ENCODE results near the gene PJVK.

The PJVK gene

DNA sequence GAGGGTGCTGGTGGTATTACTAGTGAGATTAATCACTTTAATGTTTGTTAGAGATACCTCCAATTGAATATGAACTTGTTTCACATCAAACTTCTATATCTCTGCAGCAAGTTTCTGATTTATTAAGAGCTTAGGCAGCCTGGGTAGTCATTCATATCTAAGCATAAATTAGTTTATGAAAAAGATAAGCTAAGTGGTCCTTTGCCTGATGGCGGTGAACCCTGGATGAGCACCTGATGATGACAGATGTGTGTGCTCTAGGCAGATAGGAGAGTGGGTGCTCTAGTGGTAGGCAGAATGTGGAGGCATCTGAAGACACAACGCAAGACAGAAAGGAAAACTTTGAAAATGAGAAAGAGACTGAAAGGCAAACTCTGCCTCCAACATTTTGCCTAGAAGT is 22.2 kb downstream of the PJVK start:
- Histone ChIP-seq H3K9me3 (ENCODE audit: control extremely low read depth in 1 of 5, control insufficient read depth in 4 of 5, insufficient read depth in 2 of 5, low read depth in 1 of 5, low read length in 4 of 5) (no peaks in the 10 kb centered on the region), H3K27ac (ENCODE audit: insufficient read depth in 1 of 2, low read depth in 1 of 2, low read length in 2 of 2, poor library complexity in 1 of 2, severe bottlenecking in 2 of 2) (no peak overlapping the region), H3K4me3 (ENCODE audit: control insufficient read depth in 1 of 7, extremely low read depth in 1 of 7, insufficient read depth in 4 of 7, low read depth in 2 of 7, low read length in 6 of 7) (no peak overlapping the region), H3K4me1 (ENCODE audit: control extremely low read depth in 1 of 4, control insufficient read depth in 4 of 4, insufficient read depth in 4 of 4, low read length in 3 of 4) (peaks cover 0 to 11% (median 7%) of the 10 kb centered on the region in 4 experiments), H3K36me3 (ENCODE audit: control insufficient read depth in 4 of 4, insufficient read depth in 4 of 4, low read length in 3 of 4) (peaks cover 0 to 13% (median 5%) of the 10 kb centered on the region in 4 experiments), H3K27me3 (replicated peaks in 2 of 5; ENCODE audit: control insufficient read depth in 4 of 5, insufficient read depth in 5 of 5, low read length in 4 of 5) (no peaks in the 10 kb centered on the region)
- DNase-seq: no peak
- ChIA-PET POLR2A (no interaction called here), CTCF (interaction anchor here (1.1 to 1.2 kb wide), 2 partner anchors 13 to 15 kb away, joined by 3 read pairs; no protein-coding TSS in a partner anchor)
- 100% methylated on average over 2 of the region's 2 CpGs for WGBS (ENCODE audit: insufficient coverage)

DNA sequence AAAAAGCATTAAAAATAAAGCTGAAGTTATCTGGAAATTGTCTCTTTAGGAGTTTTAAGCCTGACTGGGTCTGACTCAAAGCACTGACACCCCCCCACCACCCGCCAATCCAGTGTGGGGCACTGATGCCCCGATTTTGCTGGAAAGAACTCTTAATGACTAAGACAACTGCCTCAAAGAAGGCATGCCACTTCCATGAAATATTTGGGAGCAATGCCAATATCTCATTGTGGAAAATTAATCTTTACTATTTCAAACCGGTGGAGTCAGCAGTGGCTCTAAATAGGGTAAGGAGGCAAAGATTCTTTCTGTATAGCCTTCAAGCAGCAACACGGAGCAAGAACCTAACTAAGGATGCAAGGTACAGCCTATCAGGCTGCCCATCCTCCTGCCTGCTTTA is 22.8 kb downstream of the PJVK start:
- DNase-seq: no peak
- CTCF ChIA-PET: interaction anchor here (1.1 to 1.2 kb wide), 2 partner anchors 12 to 15 kb away, joined by 3 read pairs; no protein-coding TSS in a partner anchor
- no peaks in the 10 kb centered on the region for H3K27me3 ChIP-seq (replicated peaks in 2 of 5; ENCODE audit: control insufficient read depth in 4 of 5, insufficient read depth in 5 of 5, low read length in 4 of 5)
- H3K4me3 ChIP-seq (ENCODE audit: control insufficient read depth in 1 of 7, extremely low read depth in 1 of 7, insufficient read depth in 4 of 7, low read depth in 2 of 7, low read length in 6 of 7): no peak overlapping the region
- H3K4me1 ChIP-seq (ENCODE audit: control extremely low read depth in 1 of 4, control insufficient read depth in 4 of 4, insufficient read depth in 4 of 4, low read length in 3 of 4): peaks cover 0 to 16% (median 7%) of the 10 kb centered on the region in 4 experiments
- peaks cover 0 to 9% (median 3%) of the 10 kb centered on the region in 4 experiments for H3K36me3 ChIP-seq (ENCODE audit: control insufficient read depth in 4 of 4, insufficient read depth in 4 of 4, low read length in 3 of 4)
- POLR2A ChIA-PET: no interaction called here
- H3K27ac ChIP-seq (ENCODE audit: insufficient read depth in 1 of 2, low read depth in 1 of 2, low read length in 2 of 2, poor library complexity in 1 of 2, severe bottlenecking in 2 of 2): no peak overlapping the region
- H3K9me3 ChIP-seq (ENCODE audit: control extremely low read depth in 1 of 5, control insufficient read depth in 4 of 5, insufficient read depth in 2 of 5, low read depth in 1 of 5, low read length in 4 of 5): no peaks in the 10 kb centered on the region
- 100% methylated on average over 2 of the region's 4 CpGs for WGBS (ENCODE audit: insufficient coverage)

DNA sequence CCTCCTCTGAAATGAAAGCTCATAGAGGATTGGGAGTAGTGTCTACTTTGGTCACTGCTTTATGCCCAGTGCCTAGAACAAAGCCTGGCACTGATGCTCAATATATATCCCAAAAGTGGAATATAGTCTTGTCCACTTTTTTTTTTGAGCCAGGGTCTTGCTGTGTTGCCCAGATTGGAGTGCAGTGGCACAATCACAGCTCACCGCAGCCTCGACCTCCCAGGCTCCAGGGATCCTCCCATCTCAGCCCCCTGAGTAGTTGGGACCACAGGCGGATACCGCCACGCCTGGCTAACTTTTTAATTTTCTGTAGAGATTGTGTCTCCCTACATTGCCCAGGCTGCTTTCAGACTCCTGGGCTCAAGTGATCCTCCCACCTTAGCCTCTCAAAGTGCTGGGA is 23.4 kb downstream of the PJVK start:
- ChIA-PET CTCF (no interaction called here), POLR2A (no interaction called here)
- Histone ChIP-seq H3K9me3 (ENCODE audit: control extremely low read depth in 1 of 5, control insufficient read depth in 4 of 5, insufficient read depth in 2 of 5, low read depth in 1 of 5, low read length in 4 of 5) (no peaks in the 10 kb centered on the region), H3K4me1 (ENCODE audit: control extremely low read depth in 1 of 4, control insufficient read depth in 4 of 4, insufficient read depth in 4 of 4, low read length in 3 of 4) (peaks cover 5 to 22% (median 10%) of the 10 kb centered on the region in 4 experiments), H3K27me3 (replicated peaks in 2 of 5; ENCODE audit: control insufficient read depth in 4 of 5, insufficient read depth in 5 of 5, low read length in 4 of 5) (no peaks in the 10 kb centered on the region), H3K36me3 (ENCODE audit: control insufficient read depth in 4 of 4, insufficient read depth in 4 of 4, low read length in 3 of 4) (peaks cover 0 to 3% (median 0%) of the 10 kb centered on the region in 4 experiments), H3K27ac (ENCODE audit: insufficient read depth in 1 of 2, low read depth in 1 of 2, low read length in 2 of 2, poor library complexity in 1 of 2, severe bottlenecking in 2 of 2) (no peak overlapping the region), H3K4me3 (ENCODE audit: control insufficient read depth in 1 of 7, extremely low read depth in 1 of 7, insufficient read depth in 4 of 7, low read depth in 2 of 7, low read length in 6 of 7) (no peak overlapping the region)
- DNase-seq: no peak
- 97% methylated on average over 5 of the region's 5 CpGs for WGBS (ENCODE audit: insufficient coverage)

- POLR2A ChIA-PET: no interaction called here
Measured at GRCh38 chr2:178476477-178476876, 25.3 kb downstream of the PJVK start.

GRCh38 chr2:178477443-178478129 is 26.4 kb downstream of the PJVK start:
- Histone ChIP-seq H3K27me3 (replicated peaks in 2 of 5; ENCODE audit: control insufficient read depth in 4 of 5, insufficient read depth in 5 of 5, low read length in 4 of 5) (no peaks in the 10 kb centered on the region), H3K27ac (ENCODE audit: insufficient read depth in 1 of 2, low read depth in 1 of 2, low read length in 2 of 2, poor library complexity in 1 of 2, severe bottlenecking in 2 of 2) (peak overlapping the region in 1 of 2 experiments; percentile 91), H3K4me1 (ENCODE audit: control extremely low read depth in 1 of 4, control insufficient read depth in 4 of 4, insufficient read depth in 4 of 4, low read length in 3 of 4) (peaks cover 16 to 44% (median 30%) of the 10 kb centered on the region in 4 experiments), H3K36me3 (ENCODE audit: control insufficient read depth in 4 of 4, insufficient read depth in 4 of 4, low read length in 3 of 4) (no peaks in the 10 kb centered on the region), H3K9me3 (ENCODE audit: control extremely low read depth in 1 of 5, control insufficient read depth in 4 of 5, insufficient read depth in 2 of 5, low read depth in 1 of 5, low read length in 4 of 5) (no peaks in the 10 kb centered on the region), H3K4me3 (ENCODE audit: control insufficient read depth in 1 of 7, extremely low read depth in 1 of 7, insufficient read depth in 4 of 7, low read depth in 2 of 7, low read length in 6 of 7) (peak overlapping the region in 6 of 7 experiments; percentile 85 to 98 (median 88))
- DNase-seq: peak in 2 of 3 donors; percentile 18 to 33
- POLR2A ChIA-PET: no interaction called here
- CTCF ChIA-PET: no interaction called here
- 0% methylated on average over 2 of the region's 3 CpGs for WGBS (ENCODE audit: insufficient coverage)

More at GRCh38 chr2:178476477-178476876, 25.3 kb downstream of the PJVK start:
- CTCF ChIA-PET: no interaction called here
- H3K27ac ChIP-seq (ENCODE audit: insufficient read depth in 1 of 2, low read depth in 1 of 2, low read length in 2 of 2, poor library complexity in 1 of 2, severe bottlenecking in 2 of 2): no peak overlapping the region
- H3K27me3 ChIP-seq (replicated peaks in 2 of 5; ENCODE audit: control insufficient read depth in 4 of 5, insufficient read depth in 5 of 5, low read length in 4 of 5): no peaks in the 10 kb centered on the region
- no peak for DNase-seq
- no peaks in the 10 kb centered on the region for H3K36me3 ChIP-seq (ENCODE audit: control insufficient read depth in 4 of 4, insufficient read depth in 4 of 4, low read length in 3 of 4)
- H3K4me1 ChIP-seq (ENCODE audit: control extremely low read depth in 1 of 4, control insufficient read depth in 4 of 4, insufficient read depth in 4 of 4, low read length in 3 of 4): peaks cover 10 to 33% (median 20%) of the 10 kb centered on the region in 4 experiments
- no peaks in the 10 kb centered on the region for H3K9me3 ChIP-seq (ENCODE audit: control extremely low read depth in 1 of 5, control insufficient read depth in 4 of 5, insufficient read depth in 2 of 5, low read depth in 1 of 5, low read length in 4 of 5)
- H3K4me3 ChIP-seq (ENCODE audit: control insufficient read depth in 1 of 7, extremely low read depth in 1 of 7, insufficient read depth in 4 of 7, low read depth in 2 of 7, low read length in 6 of 7): no peak overlapping the region

GRCh38 chr2:178478130-178478438 is 26.9 kb downstream of the PJVK start:
- WGBS (ENCODE audit: insufficient coverage): 0% methylated on average over 8 of the region's 10 CpGs

GRCh38 chr2:178478439-178479274 is 27.5 kb downstream of the PJVK start, which contains the start of gene FKBP7:
Gene FKBP7 (minus strand): TSS chr2:178478600. CDS start chr2:178478499, 101 bp downstream.
- CTCF ChIA-PET: interaction anchor here (0.9 to 2.1 kb wide), 3 partner anchors 11 to 13 kb away, joined by 3 to 6 read pairs (median 4); no protein-coding TSS in a partner anchor
- H3K4me1 ChIP-seq (ENCODE audit: control extremely low read depth in 1 of 4, control insufficient read depth in 4 of 4, insufficient read depth in 4 of 4, low read length in 3 of 4): peaks cover 16 to 45% (median 31%) of the 10 kb centered on the region in 4 experiments

More at GRCh38 chr2:178478130-178478438, 26.9 kb downstream of the PJVK start:
- CTCF ChIA-PET: no interaction called here
- Histone ChIP-seq H3K4me3 (ENCODE audit: control insufficient read depth in 1 of 7, extremely low read depth in 1 of 7, insufficient read depth in 4 of 7, low read depth in 2 of 7, low read length in 6 of 7) (peak overlapping the region; percentile 69 to 98 (median 87)), H3K9me3 (ENCODE audit: control extremely low read depth in 1 of 5, control insufficient read depth in 4 of 5, insufficient read depth in 2 of 5, low read depth in 1 of 5, low read length in 4 of 5) (no peaks in the 10 kb centered on the region), H3K27ac (ENCODE audit: insufficient read depth in 1 of 2, low read depth in 1 of 2, low read length in 2 of 2, poor library complexity in 1 of 2, severe bottlenecking in 2 of 2) (peak overlapping the region; percentile 79 to 91), H3K27me3 (replicated peaks in 2 of 5; ENCODE audit: control insufficient read depth in 4 of 5, insufficient read depth in 5 of 5, low read length in 4 of 5) (no peaks in the 10 kb centered on the region), H3K4me1 (ENCODE audit: control extremely low read depth in 1 of 4, control insufficient read depth in 4 of 4, insufficient read depth in 4 of 4, low read length in 3 of 4) (peaks cover 16 to 45% (median 31%) of the 10 kb centered on the region in 4 experiments), H3K36me3 (ENCODE audit: control insufficient read depth in 4 of 4, insufficient read depth in 4 of 4, low read length in 3 of 4) (no peaks in the 10 kb centered on the region)
- DNase-seq: no peak
- POLR2A ChIA-PET: no interaction called here

More at GRCh38 chr2:178478439-178479274, 27.5 kb downstream of the PJVK start, which contains the start of gene FKBP7:
- H3K4me3 ChIP-seq (ENCODE audit: control insufficient read depth in 1 of 7, extremely low read depth in 1 of 7, insufficient read depth in 4 of 7, low read depth in 2 of 7, low read length in 6 of 7): peak within 1 kb of the TSS; percentile 69 to 98 (median 87)
- POLR2A ChIA-PET: no interaction called here
- WGBS (ENCODE audit: insufficient coverage): under 1% methylated on average over 47 of the region's 56 CpGs
- no peaks in the 10 kb centered on the region for H3K36me3 ChIP-seq (ENCODE audit: control insufficient read depth in 4 of 4, insufficient read depth in 4 of 4, low read length in 3 of 4)
- H3K27me3 ChIP-seq (replicated peaks in 2 of 5; ENCODE audit: control insufficient read depth in 4 of 5, insufficient read depth in 5 of 5, low read length in 4 of 5): no peaks in the 10 kb centered on the region
- H3K9me3 ChIP-seq (ENCODE audit: control extremely low read depth in 1 of 5, control insufficient read depth in 4 of 5, insufficient read depth in 2 of 5, low read depth in 1 of 5, low read length in 4 of 5): no peaks in the 10 kb centered on the region
- H3K27ac ChIP-seq (ENCODE audit: insufficient read depth in 1 of 2, low read depth in 1 of 2, low read length in 2 of 2, poor library complexity in 1 of 2, severe bottlenecking in 2 of 2): peak within 1 kb of the TSS; percentile 79 to 91
- DNase-seq: peak; percentile 82 to 89 (median 88)

All from common myeloid progenitor, CD34-positive (primary cell).